GM12874 (cell line): ENCODE results near the gene ASCC1.

Source experiments
- CTCF ChIP-seq: IDR thresholded peaks from 2 replicates; pipeline ENCODE4 v1.5.1; 2011; ENCODE audit warnings: low read depth, mild to moderate bottlenecking, control low read depth, low read length, moderate library complexity; ENCODE audit not compliant: insufficient read depth

Gene ASCC1

GRCh38 chr10:72234560-72235095 is 18.6 kb upstream of the ASCC1 start:
- TF ChIP-seq CTCF, result no peak

- no peak for TF ChIP-seq CTCF
These were observed 17.5 kb upstream of the ASCC1 start for GRCh38 chr10:72233621-72234020.

DNA sequence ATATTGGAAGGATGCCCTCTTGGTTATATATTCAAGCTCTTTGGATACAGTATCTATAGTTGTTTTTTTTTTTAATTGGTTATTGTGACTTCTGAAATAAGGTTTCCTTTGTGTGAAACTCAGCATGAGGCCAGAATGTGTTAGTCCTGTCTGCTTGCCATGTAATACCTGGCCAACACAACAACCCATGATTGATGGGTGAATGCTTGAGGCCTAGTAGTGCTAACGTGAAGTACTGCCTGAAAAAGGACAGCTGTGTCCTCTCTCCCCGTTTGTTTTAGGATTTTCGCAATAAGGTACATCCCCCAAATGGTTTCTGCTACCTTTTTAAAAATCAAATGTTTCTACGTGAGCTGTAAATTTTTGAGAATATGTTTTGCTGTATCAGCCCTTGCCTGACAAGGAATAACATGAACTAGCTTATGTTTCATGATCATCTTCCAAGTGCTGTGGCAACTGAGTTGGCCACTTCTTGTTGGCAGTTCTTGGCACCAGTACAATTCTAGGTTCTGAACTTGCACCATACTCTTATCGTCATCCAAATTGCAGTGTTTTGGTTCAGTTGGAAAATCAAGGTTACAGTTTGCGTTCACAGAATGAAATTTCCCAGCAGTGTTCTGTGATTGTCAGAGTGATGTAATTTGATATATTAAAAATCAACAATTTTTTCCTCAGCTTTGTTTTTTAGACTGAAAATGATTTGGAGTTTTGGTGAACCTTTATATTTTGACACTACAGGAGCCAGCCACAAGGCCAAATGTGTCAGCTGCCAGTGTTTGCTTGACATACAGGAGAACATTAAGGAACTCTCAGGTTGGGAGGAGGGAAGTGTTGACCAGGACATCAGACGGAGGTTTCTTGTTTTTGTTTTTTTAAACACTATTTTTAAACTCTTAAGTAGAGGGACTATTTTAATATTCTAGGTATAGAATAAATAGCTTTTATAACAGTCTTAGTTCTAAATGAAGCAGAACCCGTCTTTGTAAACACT is 13.5 kb upstream of the ASCC1 start:
- TF ChIP-seq CTCF, result no peak

GRCh38 chr10:72228318-72228751 is 12.3 kb upstream of the ASCC1 start:
- no peak for TF ChIP-seq CTCF

GRCh38 chr10:72227826-72228225 is 11.8 kb upstream of the ASCC1 start:
- TF ChIP-seq CTCF, result no peak

DNA sequence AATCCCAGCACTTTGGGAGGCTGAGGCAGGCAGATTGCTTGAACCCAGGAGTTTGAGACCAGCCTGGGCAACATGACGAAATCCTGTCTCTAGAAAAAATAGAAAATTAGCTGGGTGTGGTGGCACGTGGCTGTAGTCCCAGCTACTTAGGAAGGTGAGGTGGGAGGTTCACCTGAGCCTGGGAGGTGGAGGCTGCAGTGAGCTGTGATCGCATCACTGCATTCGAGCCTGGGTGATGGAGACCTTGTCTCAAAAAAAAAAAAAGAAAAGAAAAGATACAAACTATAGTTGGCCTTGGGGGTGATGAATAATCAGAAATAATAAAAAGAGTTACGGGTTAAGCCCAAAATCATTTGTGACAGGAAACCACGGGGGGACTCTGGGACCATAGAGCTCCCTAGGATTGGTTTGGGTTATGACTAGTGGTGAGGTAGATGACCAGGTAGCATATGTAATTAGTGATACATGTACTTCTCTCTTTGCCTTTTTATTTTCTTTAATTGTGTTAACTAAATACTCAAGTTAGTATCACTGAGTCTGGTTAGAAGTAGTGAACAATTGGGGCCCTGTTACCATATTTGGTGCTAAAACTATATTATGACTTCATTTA is 10.4 kb upstream of the ASCC1 start:
- TF ChIP-seq CTCF, result no peak

GRCh38 chr10:72223743-72224101 is 7.6 kb upstream of the ASCC1 start:
- no peak for TF ChIP-seq CTCF
